Activated T-cell treated with anti-CD3 and anti-CD28 coated beads, Interleukin-2, amount 50 U/mL, for 72 hours (primary cell): ENCODE measurements around the gene CISD3. TPM values are rescaled to one million over a fixed set of nuclear protein-coding genes. Genes with fewer than 3 reads are reported as not detected.

ENCODE experiments used
- total RNA-seq, 2 donors: library from RNA; stranded (reverse); gene quantifications; one replicate each; pipeline ENCODE4 v1.2.3, GENCODE V29; 2022

Gene CISD3
- total RNA-seq, 2 donors from 2014 or later, result 25.5 to 27.8 TPM

Other genes with a start within 250 kb of the CISD3 start
- gene SRCIN1, start 124.4 kb upstream of the CISD3 start, total RNA-seq, result 1 to 10 TPM in 1 of 2 donors, under 1 TPM in 1; 0.72 to 1.8 TPM
- gene EPOP, start 55.4 kb upstream of the CISD3 start, total RNA-seq, result 10 to 100 TPM; 30.3 to 37.4 TPM
- 100 to 1,000 TPM; 251 to 263 TPM for gene MLLT6, start 25.1 kb upstream of the CISD3 start, total RNA-seq
- 1 to 10 TPM; 2.7 to 7.7 TPM for gene PCGF2, start 18.0 kb downstream of the CISD3 start, total RNA-seq
- gene PSMB3, start 22.4 kb downstream of the CISD3 start, total RNA-seq, result 100 to 1,000 TPM; 182 to 190 TPM
- gene PIP4K2B, start 69.2 kb downstream of the CISD3 start, total RNA-seq, result 10 to 100 TPM; 32.7 to 34.3 TPM
- gene CWC25, start 95.0 kb downstream of the CISD3 start, total RNA-seq, result 10 to 100 TPM; 29.7 to 33.5 TPM
- 1,000 to 10,000 TPM; 1,230 to 1,505 TPM for gene RPL23, start 123.4 kb downstream of the CISD3 start, total RNA-seq
- gene LASP1, start 139.7 kb downstream of the CISD3 start, total RNA-seq, result 100 to 1,000 TPM; 160 to 172 TPM
- under 1 TPM in 1 of 2 donors, not detected in 1; 0.16 TPM for gene FBXO47, start 237.1 kb downstream of the CISD3 start, total RNA-seq